Smooth muscle cell (in vitro differentiated cells): ENCODE measurements around the gene NCAPD2. TPM values are rescaled to one million over a fixed set of nuclear protein-coding genes. Genes with fewer than 3 reads are reported as not detected.

Experiments used
- DNase-seq: peaks from one replicate; lab custom pipeline; 2025; ENCODE audit not compliant: unreplicated experiment; lab: John Stamatoyannopoulos, UW
- H2AFZ ChIP-seq: fragments of 200-600 bp; sonication (generic); 2 replicates; pipeline ENCODE4 v1.6.0; 2016; ENCODE audit warnings: antibody characterized with exemption, low read depth, mild to moderate bottlenecking
- H3F3A ChIP-seq: fragments of 200-600 bp; sonication (generic); 2 replicates; pipeline ENCODE4 v1.6.0; 2017; ENCODE audit warnings: antibody characterized with exemption, low read depth
- H3K27ac ChIP-seq: fragments of 200-600 bp; sonication (generic); 2 replicates; pipeline ENCODE4 v1.5.1; 2016; ENCODE audit warnings: low read depth, mild to moderate bottlenecking
- H3K27me3 ChIP-seq: fragments of 200-600 bp; sonication (generic); 2 replicates; pipeline ENCODE4 v1.6.1; 2016; ENCODE audit warnings: low read depth, mild to moderate bottlenecking
- H3K36me3 ChIP-seq: fragments of 200-600 bp; sonication (generic); 2 replicates; pipeline ENCODE4 v1.5.1; 2016; ENCODE audit warnings: low read depth
- H3K4me1 ChIP-seq: fragments of 200-600 bp; sonication (generic); 2 replicates; pipeline ENCODE4 v1.5.1; 2016; ENCODE audit warnings: low read depth
- H3K4me2 ChIP-seq: fragments of 200-600 bp; sonication (generic); 2 replicates; pipeline ENCODE4 v1.6.0; 2016; ENCODE audit warnings: mild to moderate bottlenecking
- H3K4me3 ChIP-seq: fragments of 200-600 bp; sonication (generic); 2 replicates; pipeline ENCODE4 v1.5.1; 2016; ENCODE audit warnings: mild to moderate bottlenecking
- H3K79me2 ChIP-seq: fragments of 200-600 bp; sonication (generic); 2 replicates; pipeline ENCODE4 v1.6.0; 2016; ENCODE audit warnings: low read depth, mild to moderate bottlenecking
- H3K9ac ChIP-seq: fragments of 200-600 bp; sonication (generic); 2 replicates; pipeline ENCODE4 v1.6.0; 2016; ENCODE audit warnings: low read depth
- H3K9me3 ChIP-seq: fragments of 200-600 bp; sonication (generic); replicated peaks from 2 replicates; pipeline ENCODE4 v1.5.1; 2016; ENCODE audit warnings: low read depth
- H4K20me1 ChIP-seq: fragments of 200-600 bp; sonication (generic); 2 replicates; pipeline ENCODE4 v1.6.0; 2016; ENCODE audit warnings: low read depth
- CTCF ChIP-seq: fragments of 200-600 bp; sonication (generic); IDR thresholded peaks from 2 replicates; pipeline ENCODE4 v1.5.1; 2017; ENCODE audit warnings: borderline replicate concordance, mild to moderate bottlenecking, antibody characterized with exemption; ENCODE audit not compliant: insufficient read depth, poor library complexity, severe bottlenecking
- WGBS: methylation state at CpG from one replicate; pipeline ENCODE4 v1.1.7; 2016; ENCODE audit warnings: low lambda C conversion rate; 5-methylcytosine and 5-hydroxymethylcytosine counted together
- polyA plus RNA-seq: library from polyadenylated mRNA; unstranded; fragments of >200 nt; fragmentation: Nextera tagmentation; extraction: Ambion mirVana; gene quantifications from 2 replicates; pipeline ENCODE4 v1.2.1, GENCODE V29; 2016
- total RNA-seq: library from RNA; depleted of rRNA; stranded (reverse); fragments of >200 nt; gene quantifications from 2 replicates; pipeline ENCODE4 v1.2.3, GENCODE V29; 2014

NCAPD2 gene
- total and polyA plus RNA-seq, 2 experiments from 2014 or later, result 17.6 to 22.7 TPM

GRCh38 chr12:6551063-6551461 lies 57.2 kb downstream of the NCAPD2 start:
- Histone ChIP-seq H3K79me2 (peaks cover 27% of the 10 kb centered on the region), H3F3A (peaks cover 5% of the 10 kb centered on the region), H2AFZ (no peak overlapping the region), H3K27me3 (no peaks in the 10 kb centered on the region), H3K9me3 (no peaks in the 10 kb centered on the region), H4K20me1 (peaks cover 32% of the 10 kb centered on the region), H3K4me2 (peak overlapping the region; percentile 99), H3K4me3 (no peak overlapping the region), H3K27ac (peak overlapping the region; percentile 81), H3K4me1 (peaks cover 19% of the 10 kb centered on the region), H3K9ac (no peak overlapping the region), H3K36me3 (no peaks in the 10 kb centered on the region)
- no peak for DNase-seq
- 97% methylated on average over 18 of the region's 18 CpGs for WGBS
- no peak for TF ChIP-seq CTCF

GRCh38 chr12:6551496-6552139 lies 57.7 kb downstream of the NCAPD2 start:
- Histone ChIP-seq H3K9me3 (no peaks in the 10 kb centered on the region), H4K20me1 (peaks cover 32% of the 10 kb centered on the region), H3K27me3 (no peaks in the 10 kb centered on the region), H3F3A (peaks cover 5% of the 10 kb centered on the region), H3K79me2 (peaks cover 27% of the 10 kb centered on the region), H3K27ac (peak overlapping the region; percentile 81), H3K4me2 (peak overlapping the region; percentile 99), H3K9ac (peak overlapping the region; percentile 55), H3K4me1 (peaks cover 19% of the 10 kb centered on the region), H2AFZ (no peak overlapping the region), H3K36me3 (no peaks in the 10 kb centered on the region), H3K4me3 (no peak overlapping the region)
- WGBS, result 63% methylated on average over 11 of the region's 11 CpGs
- no peak for TF ChIP-seq CTCF
- no peak for DNase-seq

GRCh38 chr12:6552140-6552551 lies 58.2 kb downstream of the NCAPD2 start:
- Histone ChIP-seq H3K4me3 (no peak overlapping the region), H3K27me3 (no peaks in the 10 kb centered on the region), H4K20me1 (peaks cover 32% of the 10 kb centered on the region), H3K4me1 (peaks cover 19% of the 10 kb centered on the region), H3K79me2 (peaks cover 27% of the 10 kb centered on the region), H3K4me2 (peak overlapping the region; percentile 99), H3K9ac (peak overlapping the region; percentile 55), H3F3A (peaks cover 9% of the 10 kb centered on the region), H2AFZ (no peak overlapping the region), H3K9me3 (no peaks in the 10 kb centered on the region), H3K36me3 (no peaks in the 10 kb centered on the region), H3K27ac (peak overlapping the region; percentile 81)
- no peak for DNase-seq
- TF ChIP-seq CTCF, result no peak
- 33% methylated on average over 4 of the region's 4 CpGs for WGBS
